K562 (cell line): ENCODE data around the gene EDARADD. TPM values are rescaled to one million over a fixed set of nuclear protein-coding genes. Genes with fewer than 3 reads are reported as not detected.

Experiments used
- ATAC-seq: fragments of 200-7000 bp; cut with Tn5 transposase; 3 replicates; pipeline ENCODE4 v1.9.1; 2020; ENCODE audit warnings: moderate library complexity
- BruUV-seq: library from RNA; stranded (reverse); fragments of 400-500 nt; replicated peaks from 2 replicates; lab custom pipeline; 2021; lab: Mats Ljungman, UMichigan
- CTCF ChIA-PET: fragments of 300-600 bp; formaldehyde crosslinking; extraction: SDS; loops from one replicate; lab custom pipeline; 2021; ENCODE audit warnings: low intra/inter-chr PET ratio; lab: Yijun Ruan, JAX
- POLR2A ChIA-PET: fragments of 300-600, 350-650 bp; sonication (Branson Sonifier 250); formaldehyde crosslinking; extraction: SDS; loops from one replicate; lab custom pipeline; 2021; ENCODE audit warnings: antibody characterized with exemption, inconsistent platforms; lab: Yijun Ruan, JAX
- DNase-seq, 4 experiments: peaks; one replicate each; pipeline versions ENCODE4 v3.0.0 to v3.0.0-alpha.2; 2011 to 2018; ENCODE audit warnings: low spot score in 3 of 4, mixed read lengths in 3 of 4; ENCODE audit errors: extremely low read depth in 1 of 4
- FAIRE-seq: peaks from 2 replicates; lab custom pipeline; 2011; peaks lifted over from hg19 to GRCh38; lab: Jason Lieb, UNC
- H2AFZ ChIP-seq: 2 replicates; pipeline ENCODE4 v1.6.0; 2011; ENCODE audit warnings: low read depth, low read length, control low read depth, inconsistent platforms
- H3K27ac ChIP-seq: fragments of 200-600 bp; 3 replicates; pipeline ENCODE4 v1.8.0; 2011; ENCODE audit warnings: low read depth, mild to moderate bottlenecking, control low read depth, inconsistent platforms, low read length, moderate library complexity, mixed read lengths; ENCODE audit errors: extremely low read depth
- H3K27me3 ChIP-seq, 2 experiments: fragments of 300-600 bp in 1 of 2; 2 replicates in 1 of 2; 3 replicates in 1 of 2; pipeline versions ENCODE4 v1.6.0 to v1.8.0; 2011; ENCODE audit warnings: inconsistent platforms in 2 of 2, low read length in 2 of 2, mild to moderate bottlenecking in 1 of 2, mixed read lengths in 1 of 2, moderate library complexity in 1 of 2; ENCODE audit not compliant: control insufficient read depth in 2 of 2, insufficient read depth in 2 of 2
- H3K36me3 ChIP-seq: fragments of 300-600 bp; 3 replicates; pipeline ENCODE4 v1.8.0; 2011; ENCODE audit warnings: mild to moderate bottlenecking, low read length, inconsistent platforms; ENCODE audit not compliant: control insufficient read depth, insufficient read depth
- H3K4me1 ChIP-seq, 2 experiments: fragments of 200-600 bp in 1 of 2; replicated peaks in 1 of 2; 2 replicates in 1 of 2; 3 replicates in 1 of 2; pipeline versions ENCODE4 v1.5.1 to v1.8.0; 2011; ENCODE audit warnings: inconsistent platforms in 2 of 2, low read length in 2 of 2, mild to moderate bottlenecking in 1 of 2, mixed read lengths in 1 of 2, moderate library complexity in 1 of 2; ENCODE audit not compliant: control insufficient read depth in 2 of 2, insufficient read depth in 2 of 2
- H3K4me2 ChIP-seq: 2 replicates; pipeline ENCODE4 v1.6.1; 2011; ENCODE audit warnings: low read length, control low read depth, inconsistent platforms, mixed read lengths; ENCODE audit not compliant: insufficient read depth
- H3K4me3 ChIP-seq: fragments of 200-600 bp; sonication (generic), shearing (Covaris generic); 2 replicates; pipeline ENCODE4 v1.5.1; 2016; ENCODE audit warnings: control low read depth, inconsistent platforms
- H3K79me2 ChIP-seq: fragments of 200-600 bp; 3 replicates; pipeline ENCODE4 v1.8.0; 2011; ENCODE audit warnings: low read length, inconsistent platforms; ENCODE audit not compliant: control insufficient read depth, insufficient read depth
- H3K9ac ChIP-seq, 2 experiments: 2 replicates each; pipeline versions ENCODE4 v1.6.0 to v1.6.1; 2011; ENCODE audit warnings: low read depth in 2 of 2, low read length in 2 of 2, control low read depth in 1 of 2, inconsistent platforms in 1 of 2, mild to moderate bottlenecking in 1 of 2, mixed read lengths in 1 of 2; ENCODE audit not compliant: insufficient read depth in 1 of 2
- H3K9me1 ChIP-seq: one replicate; pipeline ENCODE4 v1.6.0; 2011; ENCODE audit warnings: inconsistent platforms, mild to moderate bottlenecking, low read length, moderate library complexity; ENCODE audit not compliant: control insufficient read depth, insufficient read depth
- H3K9me3 ChIP-seq: replicated peaks from 2 replicates; pipeline ENCODE4 v1.5.1; 2011; ENCODE audit warnings: low read depth, low read length, inconsistent platforms; ENCODE audit not compliant: control insufficient read depth, insufficient read depth
- H4K20me1 ChIP-seq: replicated peaks from 2 replicates; pipeline ENCODE4 v1.6.1; 2011; ENCODE audit warnings: low read length, inconsistent platforms, mixed read lengths; ENCODE audit not compliant: control insufficient read depth, insufficient read depth
- BCOR ChIP-seq: fragments of 450-650 bp; IDR thresholded peaks from 2 replicates; pipeline ENCODE4 v1.6.1; 2016
- CEBPG ChIP-seq, 3 experiments: fragments of 200-800 bp in 1 of 3; sonication (Bioruptor generic) in 1 of 3; sonication (generic) in 1 of 3; formaldehyde crosslinking in 1 of 3; IDR thresholded peaks in 2 of 3; conservative IDR thresholded peaks in 1 of 3; 2 replicates each; pipeline versions ENCODE4 v1.6.1 to v1.8.0; 2016 to 2022; ENCODE audit warnings: missing compliant biosample characterization in 2 of 3, missing genetic modification characterization in 2 of 3, mild to moderate bottlenecking in 1 of 3, missing genetic modification reagents in 1 of 3
- JUN ChIP-seq, 2 experiments: sonication (generic) in 1 of 2; formaldehyde crosslinking in 1 of 2; IDR thresholded peaks; 2 replicates each; pipeline versions ENCODE4 v1.6.1 to v1.8.0; 2012 to 2022; ENCODE audit warnings: borderline replicate concordance in 2 of 2, mild to moderate bottlenecking in 2 of 2, improper control_type of control experiment in 1 of 2, low read depth in 1 of 2, low read length in 1 of 2, missing genetic modification reagents in 1 of 2
- PTTG1 ChIP-seq: fragments of 450-650 bp; IDR thresholded peaks from 2 replicates; pipeline ENCODE4 v1.6.1; 2016; ENCODE audit warnings: low read depth, mild to moderate bottlenecking, missing genetic modification characterization, missing compliant biosample characterization
- SRF ChIP-seq, 2 experiments: fragments of 250-450, 450-650 bp in 1 of 2; sonication (Bioruptor Pico) in 1 of 2; sonication (generic) in 1 of 2; formaldehyde crosslinking; IDR thresholded peaks; 2 replicates each; pipeline versions ENCODE4 v1.5.0 to v1.5.1; 2020 to 2022; ENCODE audit warnings: mild to moderate bottlenecking in 1 of 2, missing genetic modification reagents in 1 of 2
- TCF3 ChIP-seq: sonication (generic); formaldehyde crosslinking; IDR thresholded peaks from 2 replicates; pipeline ENCODE4 v1.4.0; 2020; ENCODE audit warnings: mild to moderate bottlenecking, missing genetic modification reagents
- XRCC3 ChIP-seq: fragments of 450-650 bp; IDR thresholded peaks from 2 replicates; pipeline ENCODE4 v1.6.1; 2017; ENCODE audit warnings: mild to moderate bottlenecking, moderate library complexity
- ZBTB17 ChIP-seq: fragments of 450-650 bp; formaldehyde crosslinking; IDR thresholded peaks from 2 replicates; pipeline ENCODE4 v1.4.0; 2020; ENCODE audit warnings: mild to moderate bottlenecking
- ZC3H4 ChIP-seq: sonication (generic); formaldehyde crosslinking; IDR thresholded peaks from 2 replicates; pipeline ENCODE4 v1.9.0; 2021; ENCODE audit warnings: missing genetic modification reagents, borderline replicate concordance
- ZKSCAN3 ChIP-seq: fragments of 250-450 bp; sonication (Bioruptor Pico); IDR thresholded peaks from 2 replicates; pipeline ENCODE4 v1.4.0; 2020
- ZNF384 ChIP-seq: IDR thresholded peaks from 2 replicates; pipeline ENCODE4 v1.6.1; 2012; ENCODE audit warnings: low read depth, low read length, improper control_type of control experiment
- ZNF717 ChIP-seq: fragments of 250-450 bp; sonication (Bioruptor Pico); IDR thresholded peaks from 2 replicates; pipeline ENCODE4 v1.5.0; 2021
- WGBS: fragments of 100-300 bp; shearing (Covaris generic); methylation state at CpG from one replicate; pipeline ENCODE4 v1.1.6; 2016; ENCODE audit warnings: low coverage, mixed read lengths; ENCODE audit not compliant: insufficient coverage; ENCODE audit errors: missing lambda C conversion rate; 5-methylcytosine and 5-hydroxymethylcytosine counted together
- in situ Hi-C: fragments of 300-500 bp; cut with MboI; formaldehyde crosslinking; loops from 4 replicates; pipeline ENCODE4 v1.15.0; 2018; ENCODE audit warnings: inconsistent platforms, mixed read lengths
- intact Hi-C: fragments of 100-400 bp; cut with micrococcal nuclease; formaldehyde crosslinking; loops from 2 replicates; pipeline ENCODE4 v1.14.2; 2022
- polyA plus RNA-seq, 8 experiments: library from polyadenylated mRNA; depleted of rRNA in 4 of 8; stranded (reverse) in 5 of 8; unstranded in 3 of 8; fragments of >200 nt; fragmentation: Nextera tagmentation in 2 of 8; fragmentation: Illumina TruSeq in 1 of 8; extraction: Ambion mirVana in 2 of 8; extraction: Trizol in 1 of 8; gene quantifications; 2 replicates each; pipeline versions ENCODE4 v1.2.1 to v1.2.3, GENCODE V29; 2011 to 2014; ENCODE audit warnings: inconsistent platforms in 1 of 8, missing spikeins in 1 of 8
- total RNA-seq, 7 experiments: library from RNA; depleted of rRNA in 6 of 7; stranded (reverse); fragments of >200 nt in 6 of 7; fragmentation: Illumina TruSeq in 2 of 7; extraction: Trizol in 2 of 7; gene quantifications; 2 replicates each; pipeline versions ENCODE4 v1.2.1 to v1.2.3, GENCODE V29; 2011 to 2021; ENCODE audit warnings: low replicate concordance in 1 of 7
- TF ChIP-seq, protein P1 (sequence below): sonication (generic); formaldehyde crosslinking; IDR thresholded peaks from 2 replicates; pipeline ENCODE4 v1.8.0; 2022; ENCODE audit warnings: missing genetic modification reagents, mild to moderate bottlenecking, borderline replicate concordance
- TF ChIP-seq, protein P2 (sequence below): sonication (generic); formaldehyde crosslinking; IDR thresholded peaks from 2 replicates; pipeline ENCODE4 v1.8.1; 2023; ENCODE audit warnings: mild to moderate bottlenecking, missing genetic modification reagents, moderate library complexity
- TF ChIP-seq, protein P3 (sequence below): fragments of 200-800 bp; sonication (Bioruptor generic); IDR thresholded peaks from 2 replicates; pipeline ENCODE4 v1.6.1; 2017; ENCODE audit warnings: missing genetic modification characterization, missing compliant biosample characterization

The EDARADD gene
- total and polyA plus RNA-seq, 9 of the 15 experiments (the other 6 are each of a cell fraction or from before 2014, with no cell fraction given) = 0.46 to 32.4 (median 20.6) TPM

DNA sequence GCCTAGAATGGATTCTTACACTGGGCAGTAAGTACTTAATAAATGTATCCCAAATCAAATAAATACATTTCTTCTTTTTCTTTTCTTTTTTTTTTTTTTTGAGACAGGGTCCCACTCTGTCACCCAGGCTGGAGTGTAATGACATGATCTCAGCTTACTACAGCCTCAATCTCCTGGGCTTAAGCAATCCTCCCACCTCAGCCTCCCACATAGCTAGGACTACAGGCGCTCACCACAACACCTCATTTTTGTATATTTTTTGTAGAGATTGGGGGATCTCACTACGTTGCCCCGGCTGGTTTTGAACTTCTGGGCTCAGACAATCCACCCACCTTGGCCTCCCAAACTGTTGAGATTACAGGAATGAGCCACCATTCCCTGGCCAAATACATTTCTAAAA is 66.0 kb downstream of the EDARADD start:
- FAIRE-seq (no peak), ATAC-seq (no peak), DNase-seq (no peak)
- Histone ChIP-seq H4K20me1 (no peaks in the 10 kb centered on the region), H3K9ac (no peak overlapping the region), H3K27ac (no peak overlapping the region), H3K4me3 (no peak overlapping the region), H3K36me3 (peaks cover 3% of the 10 kb centered on the region; the same call in 1 of the 3 replicates), H2AFZ (no peak overlapping the region), H3K9me3 (no peaks in the 10 kb centered on the region), H3K4me2 (no peak overlapping the region), H3K9me1 (no peaks in the 10 kb centered on the region), H3K79me2 (no peaks in the 10 kb centered on the region), H3K4me1 (no peaks in the 10 kb centered on the region), H3K27me3 (no peaks in the 10 kb centered on the region)
- intact Hi-C loops = no loop called here
- BruUV-seq = no TSS peak
- in situ Hi-C loops = no loop called here
- no peak for TF ChIP-seq ZNF717 (CRISPR knock-in tag)
- no peak for TF ChIP-seq SRF (CRISPR knock-in tag; IDR thresholded peaks at IDR 0.05)
- TF ChIP-seq JUN (IDR thresholded peaks at IDR 0.05; ENCODE audit: borderline replicate concordance, low read depth, low read length) = no peak
- no peak for TF ChIP-seq JUN (CRISPR knock-in tag; IDR thresholded peaks at IDR 0.05; ENCODE audit: borderline replicate concordance)
- TF ChIP-seq TCF3 (CRISPR knock-in tag) = no peak
- TF ChIP-seq ZC3H4 (CRISPR knock-in tag) = no peak
- no peak for TF ChIP-seq XRCC3
- no peak for TF ChIP-seq PTTG1
- TF ChIP-seq BCOR = no peak
- no peak for TF ChIP-seq CEBPG (CRISPR knock-in tag; IDR thresholded peaks at IDR 0.05)
- no peak for TF ChIP-seq CEBPG (tag; conservative IDR thresholded peaks at IDR 0.05 in 1 of 2, IDR thresholded peaks at IDR 0.05 in 1 of 2)
- TF ChIP-seq, protein P1, sequence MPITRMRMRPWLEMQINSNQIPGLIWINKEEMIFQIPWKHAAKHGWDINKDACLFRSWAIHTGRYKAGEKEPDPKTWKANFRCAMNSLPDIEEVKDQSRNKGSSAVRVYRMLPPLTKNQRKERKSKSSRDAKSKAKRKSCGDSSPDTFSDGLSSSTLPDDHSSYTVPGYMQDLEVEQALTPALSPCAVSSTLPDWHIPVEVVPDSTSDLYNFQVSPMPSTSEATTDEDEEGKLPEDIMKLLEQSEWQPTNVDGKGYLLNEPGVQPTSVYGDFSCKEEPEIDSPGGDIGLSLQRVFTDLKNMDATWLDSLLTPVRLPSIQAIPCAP (CRISPR knock-in tag) = no peak
- TF ChIP-seq ZKSCAN3 (CRISPR knock-in tag) = no peak
- TF ChIP-seq, protein P2, sequence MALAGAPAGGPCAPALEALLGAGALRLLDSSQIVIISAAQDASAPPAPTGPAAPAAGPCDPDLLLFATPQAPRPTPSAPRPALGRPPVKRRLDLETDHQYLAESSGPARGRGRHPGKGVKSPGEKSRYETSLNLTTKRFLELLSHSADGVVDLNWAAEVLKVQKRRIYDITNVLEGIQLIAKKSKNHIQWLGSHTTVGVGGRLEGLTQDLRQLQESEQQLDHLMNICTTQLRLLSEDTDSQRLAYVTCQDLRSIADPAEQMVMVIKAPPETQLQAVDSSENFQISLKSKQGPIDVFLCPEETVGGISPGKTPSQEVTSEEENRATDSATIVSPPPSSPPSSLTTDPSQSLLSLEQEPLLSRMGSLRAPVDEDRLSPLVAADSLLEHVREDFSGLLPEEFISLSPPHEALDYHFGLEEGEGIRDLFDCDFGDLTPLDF = no peak
- TF ChIP-seq ZNF384 = no peak
- TF ChIP-seq, protein P3, sequence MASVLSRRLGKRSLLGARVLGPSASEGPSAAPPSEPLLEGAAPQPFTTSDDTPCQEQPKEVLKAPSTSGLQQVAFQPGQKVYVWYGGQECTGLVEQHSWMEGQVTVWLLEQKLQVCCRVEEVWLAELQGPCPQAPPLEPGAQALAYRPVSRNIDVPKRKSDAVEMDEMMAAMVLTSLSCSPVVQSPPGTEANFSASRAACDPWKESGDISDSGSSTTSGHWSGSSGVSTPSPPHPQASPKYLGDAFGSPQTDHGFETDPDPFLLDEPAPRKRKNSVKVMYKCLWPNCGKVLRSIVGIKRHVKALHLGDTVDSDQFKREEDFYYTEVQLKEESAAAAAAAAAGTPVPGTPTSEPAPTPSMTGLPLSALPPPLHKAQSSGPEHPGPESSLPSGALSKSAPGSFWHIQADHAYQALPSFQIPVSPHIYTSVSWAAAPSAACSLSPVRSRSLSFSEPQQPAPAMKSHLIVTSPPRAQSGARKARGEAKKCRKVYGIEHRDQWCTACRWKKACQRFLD = no peak
- TF ChIP-seq ZBTB17 (CRISPR knock-in tag) = no peak
- ChIA-PET CTCF (no interaction called here), POLR2A (interaction anchor here (0.5 kb wide), 2 partner anchors 8 to 66 kb away, joined by 3 read pairs; no protein-coding TSS in a partner anchor)
- WGBS = 66% methylated on average over 3 of the region's 3 CpGs
